Psoas muscle (tissue), 8 donors: Measurements from ENCODE around the gene ZIC2. TPM values are rescaled to one million over a fixed set of nuclear protein-coding genes. Genes with fewer than 3 reads are reported as not detected.

Experiments used
- ATAC-seq, 4 donors: fragments of 200-7000 bp; cut with Tn5 transposase; one replicate each; pipeline ENCODE4 v1.9.1; 2020; ENCODE audit warnings: moderate library complexity in 3 of 4, mild to moderate bottlenecking in 2 of 4
- DNase-seq, 2 donors: peaks; one replicate each; pipeline ENCODE4 v3.0.0-alpha.2; 2020
- H3K27ac ChIP-seq: fragments of 200-600 bp; one replicate; pipeline ENCODE4 v1.8.0; 2022
- H3K27me3 ChIP-seq, 3 donors: fragments of 200-600 bp in 1 of 3; one replicate each; pipeline versions ENCODE4 v1.6.1 to v1.8.0; 2013 to 2022; ENCODE audit warnings: low read length in 2 of 3, mild to moderate bottlenecking in 2 of 3, moderate library complexity in 1 of 3; ENCODE audit not compliant: insufficient read depth in 3 of 3
- H3K36me3 ChIP-seq, 2 donors: fragments of 200-600 bp in 1 of 2; one replicate each; pipeline versions ENCODE4 v1.6.1 to v1.8.0; 2013 to 2022; ENCODE audit warnings: low read depth in 1 of 2, mild to moderate bottlenecking in 1 of 2, moderate library complexity in 1 of 2; ENCODE audit not compliant: insufficient read depth in 1 of 2
- H3K4me1 ChIP-seq: fragments of 200-600 bp; one replicate; pipeline ENCODE4 v1.8.0; 2022
- H3K4me3 ChIP-seq: fragments of 200-600 bp; one replicate; pipeline ENCODE4 v1.8.0; 2022; ENCODE audit warnings: mild to moderate bottlenecking
- H3K9me3 ChIP-seq: fragments of 200-600 bp; one replicate; pipeline ENCODE4 v1.8.0; 2022
- CTCF ChIP-seq: fragments of 200-600 bp; IDR thresholded peaks from one replicate; pipeline ENCODE4 v1.8.0; 2022; ENCODE audit warnings: antibody characterized with exemption
- WGBS, 3 donors: extraction: QIAGEN DNeasy Blood & Tissue Kit; methylation state at CpG; one replicate each; pipeline versions ENCODE4 v1.1.6 to v1.1.7; 2013; 5-methylcytosine and 5-hydroxymethylcytosine counted together
- intact Hi-C, 2 donors: fragments of 100-400 bp; cut with DNase I; formaldehyde crosslinking; loops; one replicate each; pipeline versions ENCODE4 v1.11.0 to v1.14.2; 2022
- polyA plus RNA-seq, 3 donors: library from polyadenylated mRNA; stranded (reverse); fragments of 200-250 nt; gene quantifications; one replicate each; pipeline ENCODE4 v1.2.3, GENCODE V29; 2013
- total RNA-seq, 4 donors: library from RNA; stranded (reverse); fragmentation: NEBNext Ultra II Directional in 2 of 4; extraction: Animal tissue kit (Norgen Biotek cat#: 25700) in 2 of 4; gene quantifications; one replicate each; pipeline versions ENCODE4 v1.2.1 to v1.2.4, GENCODE V29; 2021 to 2023
- donor health status: healthy with polysubstance abuse.
- donor health status: DM: no; HTN: no; CAD: no; lungs with moderate emphysema.
- donor health status: Bipolar disorder and iron deficiency.
- donor health status: healthy.
- donor health status: DM: yes; HTN: yes; CAD: no.
- donor health status: DM: no; HTN: no; CAD: no.
- donor health status: DM: no; HTN: no; CAD: no.
- donor health status: DM: yes; HTN: yes; CAD: no.

Gene ZIC2
- total and polyA plus RNA-seq, 7 donors = 0.01 to 0.06 TPM; not detected in 5

- H3K27me3 ChIP-seq = peaks cover 5 to 97% (median 42%) of the 10 kb centered on the region in 3 donors
- H3K4me1 ChIP-seq = peaks cover 15% of the 10 kb centered on the region
- H3K36me3 ChIP-seq = no peaks in the 10 kb centered on the region
- intact Hi-C loops = no loop called here
- H3K4me3 ChIP-seq = no peak overlapping the region
- 69 to 85% (median 81%) methylated on average over 9 of the region's 9 CpGs for WGBS, 3 donors
- no peaks in the 10 kb centered on the region for H3K9me3 ChIP-seq
- H3K27ac ChIP-seq = no peak overlapping the region
- DNase-seq = no peak
- no peak for TF ChIP-seq CTCF
- ATAC-seq = no peak
Observed at GRCh38 chr13:99967498-99967868, 14.1 kb upstream of the ZIC2 start.

GRCh38 chr13:99967869-99968520 is 13.6 kb upstream of the ZIC2 start:
- Histone ChIP-seq H3K36me3 (no peaks in the 10 kb centered on the region), H3K27me3 (peaks cover 5 to 97% (median 43%) of the 10 kb centered on the region in 3 donors), H3K27ac (no peak overlapping the region), H3K4me1 (peaks cover 15% of the 10 kb centered on the region), H3K4me3 (peak overlapping the region; percentile 53), H3K9me3 (no peaks in the 10 kb centered on the region)
- WGBS, 3 donors = 10 to 19% (median 12%) methylated on average over 39 to 58 of the region's 58 CpGs
- ATAC-seq = no peak
- intact Hi-C loops = no loop called here
- no peak for DNase-seq
- TF ChIP-seq CTCF = no peak

GRCh38 chr13:99968521-99969452 is 12.8 kb upstream of the ZIC2 start:
- intact Hi-C loops = no loop called here
- Histone ChIP-seq H3K36me3 (no peaks in the 10 kb centered on the region), H3K27ac (no peak overlapping the region), H3K4me3 (peak overlapping the region; percentile 53), H3K9me3 (no peaks in the 10 kb centered on the region), H3K4me1 (peaks cover 15% of the 10 kb centered on the region), H3K27me3 (peaks cover 12 to 97% (median 43%) of the 10 kb centered on the region in 3 donors)
- DNase-seq (no peak), ATAC-seq (peak; percentile 40 to 55 (median 49))
- TF ChIP-seq CTCF = no peak
- WGBS, 3 donors = 2 to 4% (median 4%) methylated on average over 73 to 81 of the region's 81 CpGs

- intact Hi-C loops = no loop called here
- ATAC-seq (peak in 1 of 4 donors; percentile 48), DNase-seq (no peak)
- H3K36me3 ChIP-seq = no peaks in the 10 kb centered on the region
- WGBS, 3 donors = 3 to 4% (median 3%) methylated on average over 37 to 52 of the region's 52 CpGs
- H3K4me1 ChIP-seq = peaks cover 15% of the 10 kb centered on the region
- TF ChIP-seq CTCF = no peak
- no peaks in the 10 kb centered on the region for H3K9me3 ChIP-seq
- peaks cover 16 to 97% (median 47%) of the 10 kb centered on the region in 3 donors for H3K27me3 ChIP-seq
- H3K27ac ChIP-seq = no peak overlapping the region
- H3K4me3 ChIP-seq = peak overlapping the region; percentile 54
Observed at GRCh38 chr13:99969453-99969918, 12.1 kb upstream of the ZIC2 start.
